K562 (cell line): Measurements from ENCODE around the gene PPP1R16B. TPM values are rescaled to one million over a fixed set of nuclear protein-coding genes. Genes with fewer than 3 reads are reported as not detected.
A peak's percentile ranks its signal among the peaks of the same experiment; 100 is the strongest.

Experiments used
- CBFA2T2 ChIP-seq: fragments of 450-650 bp; conservative IDR thresholded peaks from 2 replicates; pipeline ENCODE4 v1.6.1; 2017; ENCODE audit warnings: mild to moderate bottlenecking
- EP300 ChIP-seq: IDR thresholded peaks from 2 replicates; pipeline ENCODE4 v1.6.1; 2012; ENCODE audit warnings: low read length, improper control_type of control experiment
- ESRRA ChIP-seq: fragments of 450-650 bp; IDR thresholded peaks from 2 replicates; pipeline ENCODE4 v1.6.1; 2014; ENCODE audit warnings: low read depth, mild to moderate bottlenecking, moderate library complexity, borderline replicate concordance
- HDAC3 ChIP-seq: fragments of 450-650 bp; IDR thresholded peaks from 2 replicates; pipeline ENCODE4 v1.6.1; 2018; ENCODE audit warnings: borderline replicate concordance, mild to moderate bottlenecking, moderate library complexity; ENCODE audit not compliant: partially characterized antibody
- NCOA1 ChIP-seq: fragments of 450-650 bp; IDR thresholded peaks from 2 replicates; pipeline ENCODE4 v1.6.1; 2016; ENCODE audit warnings: low read depth
- NFE2 ChIP-seq: IDR thresholded peaks from 2 replicates; pipeline ENCODE4 v1.6.1; 2014; ENCODE audit warnings: antibody characterized with exemption, low read depth
- NUFIP1 ChIP-seq: fragments of 450-650 bp; IDR thresholded peaks from 2 replicates; pipeline ENCODE4 v1.6.1; 2018; ENCODE audit not compliant: partially characterized antibody
- SRF ChIP-seq, 2 experiments: fragments of 250-450, 450-650 bp in 1 of 2; sonication (Bioruptor Pico) in 1 of 2; sonication (generic) in 1 of 2; formaldehyde crosslinking; IDR thresholded peaks; 2 replicates each; pipeline versions ENCODE4 v1.5.0 to v1.5.1; 2020 to 2022; ENCODE audit warnings: mild to moderate bottlenecking in 1 of 2, missing genetic modification reagents in 1 of 2
- TBP ChIP-seq: optimal IDR thresholded peaks from 2 replicates; pipeline ENCODE3; 2011; ENCODE audit warnings: low read depth, low read length, improper control_type of control experiment
- ZFX ChIP-seq: sonication (generic); formaldehyde crosslinking; IDR thresholded peaks from 2 replicates; pipeline ENCODE4 v1.8.0; 2022; ENCODE audit warnings: mild to moderate bottlenecking, missing genetic modification reagents, moderate library complexity
- ZNF444 ChIP-seq: fragments of 250-450 bp; sonication (Bioruptor Pico); IDR thresholded peaks from 2 replicates; pipeline ENCODE4 v1.4.0; 2020; ENCODE audit warnings: mild to moderate bottlenecking, moderate library complexity
- polyA plus RNA-seq, 8 experiments: library from polyadenylated mRNA; depleted of rRNA in 4 of 8; stranded (reverse) in 5 of 8; unstranded in 3 of 8; fragments of >200 nt; fragmentation: Nextera tagmentation in 2 of 8; fragmentation: Illumina TruSeq in 1 of 8; extraction: Ambion mirVana in 2 of 8; extraction: Trizol in 1 of 8; gene quantifications; 2 replicates each; pipeline versions ENCODE4 v1.2.1 to v1.2.3, GENCODE V29; 2011 to 2014; ENCODE audit warnings: inconsistent platforms in 1 of 8, missing spikeins in 1 of 8
- total RNA-seq, 7 experiments: library from RNA; depleted of rRNA in 6 of 7; stranded (reverse); fragments of >200 nt in 6 of 7; fragmentation: Illumina TruSeq in 2 of 7; extraction: Trizol in 2 of 7; gene quantifications; 2 replicates each; pipeline versions ENCODE4 v1.2.1 to v1.2.3, GENCODE V29; 2011 to 2021; ENCODE audit warnings: low replicate concordance in 1 of 7
- TF ChIP-seq, protein P1 (sequence below): fragments of 450-650 bp; IDR thresholded peaks from 2 replicates; pipeline ENCODE4 v1.6.1; 2017; ENCODE audit warnings: antibody characterized with exemption, mild to moderate bottlenecking
- TF ChIP-seq, protein P2 (sequence below): fragments of 250-450 bp; sonication (Bioruptor Pico); IDR thresholded peaks from 2 replicates; pipeline ENCODE4 v1.8.0; 2021; ENCODE audit warnings: borderline replicate concordance, mild to moderate bottlenecking, moderate library complexity; ENCODE audit not compliant: poor library complexity, severe bottlenecking
- TF ChIP-seq, protein P3 (sequence below), 2 experiments: fragments of 450-650 bp; formaldehyde crosslinking in 1 of 2; IDR thresholded peaks; 2 replicates each; pipeline versions ENCODE4 v1.4.0 to v1.6.1; 2014 to 2020; ENCODE audit warnings: mild to moderate bottlenecking in 2 of 2, borderline replicate concordance in 1 of 2, low read depth in 1 of 2

PPP1R16B gene
- total and polyA plus RNA-seq, 9 of the 15 experiments (the other 6 are each of a cell fraction or from before 2014, with no cell fraction given), result 1.5 to 11.5 (median 6.8) TPM

DNA sequence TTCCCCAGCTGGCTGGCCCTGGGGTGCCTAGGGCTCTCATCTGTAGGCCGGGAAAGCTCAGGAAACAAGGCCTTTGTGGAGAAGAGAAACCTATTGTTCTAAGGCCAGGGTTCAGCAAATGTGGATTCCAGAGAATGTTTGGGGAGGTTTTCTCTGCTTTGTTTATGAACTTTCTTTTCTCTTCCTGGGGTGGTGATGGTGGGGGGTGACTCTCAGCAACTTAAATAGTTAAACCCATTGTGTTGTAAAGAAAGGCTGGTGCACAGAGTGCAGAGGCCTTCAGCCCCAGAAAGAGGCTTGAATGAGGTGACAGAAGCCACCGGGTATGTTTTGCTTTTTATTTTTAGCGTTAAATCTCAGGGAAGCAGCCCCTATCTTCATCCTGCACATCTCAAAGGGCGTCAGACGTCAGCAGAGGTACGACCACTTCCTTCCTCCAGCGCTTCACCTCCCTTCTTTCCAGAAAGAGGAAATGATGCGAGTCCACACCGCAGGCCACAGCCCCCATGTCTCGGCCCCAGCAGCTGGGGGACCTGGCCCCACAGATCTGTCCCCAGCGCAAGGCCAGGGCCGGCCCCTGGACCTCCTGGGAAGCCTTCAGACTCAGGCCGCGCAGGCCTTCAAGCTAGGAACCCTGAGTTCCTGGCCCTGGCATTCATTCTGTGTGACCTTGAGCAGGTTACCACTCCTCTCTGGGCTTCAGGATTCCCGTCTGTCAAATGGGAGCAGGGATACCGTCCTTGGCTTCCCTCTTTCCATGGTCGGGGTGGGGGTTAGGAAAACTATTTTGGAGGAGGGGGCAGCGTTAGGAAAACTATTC, 605 bp upstream of the PPP1R16B start (continued):
- TF ChIP-seq, protein P1, sequence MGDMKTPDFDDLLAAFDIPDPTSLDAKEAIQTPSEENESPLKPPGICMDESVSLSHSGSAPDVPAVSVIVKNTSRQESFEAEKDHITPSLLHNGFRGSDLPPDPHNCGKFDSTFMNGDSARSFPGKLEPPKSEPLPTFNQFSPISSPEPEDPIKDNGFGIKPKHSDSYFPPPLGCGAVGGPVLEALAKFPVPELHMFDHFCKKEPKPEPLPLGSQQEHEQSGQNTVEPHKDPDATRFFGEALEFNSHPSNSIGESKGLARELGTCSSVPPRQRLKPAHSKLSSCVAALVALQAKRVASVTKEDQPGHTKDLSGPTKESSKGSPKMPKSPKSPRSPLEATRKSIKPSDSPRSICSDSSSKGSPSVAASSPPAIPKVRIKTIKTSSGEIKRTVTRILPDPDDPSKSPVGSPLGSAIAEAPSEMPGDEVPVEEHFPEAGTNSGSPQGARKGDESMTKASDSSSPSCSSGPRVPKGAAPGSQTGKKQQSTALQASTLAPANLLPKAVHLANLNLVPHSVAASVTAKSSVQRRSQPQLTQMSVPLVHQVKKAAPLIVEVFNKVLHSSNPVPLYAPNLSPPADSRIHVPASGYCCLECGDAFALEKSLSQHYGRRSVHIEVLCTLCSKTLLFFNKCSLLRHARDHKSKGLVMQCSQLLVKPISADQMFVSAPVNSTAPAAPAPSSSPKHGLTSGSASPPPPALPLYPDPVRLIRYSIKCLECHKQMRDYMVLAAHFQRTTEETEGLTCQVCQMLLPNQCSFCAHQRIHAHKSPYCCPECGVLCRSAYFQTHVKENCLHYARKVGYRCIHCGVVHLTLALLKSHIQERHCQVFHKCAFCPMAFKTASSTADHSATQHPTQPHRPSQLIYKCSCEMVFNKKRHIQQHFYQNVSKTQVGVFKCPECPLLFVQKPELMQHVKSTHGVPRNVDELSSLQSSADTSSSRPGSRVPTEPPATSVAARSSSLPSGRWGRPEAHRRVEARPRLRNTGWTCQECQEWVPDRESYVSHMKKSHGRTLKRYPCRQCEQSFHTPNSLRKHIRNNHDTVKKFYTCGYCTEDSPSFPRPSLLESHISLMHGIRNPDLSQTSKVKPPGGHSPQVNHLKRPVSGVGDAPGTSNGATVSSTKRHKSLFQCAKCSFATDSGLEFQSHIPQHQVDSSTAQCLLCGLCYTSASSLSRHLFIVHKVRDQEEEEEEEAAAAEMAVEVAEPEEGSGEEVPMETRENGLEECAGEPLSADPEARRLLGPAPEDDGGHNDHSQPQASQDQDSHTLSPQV, result no peak
- TF ChIP-seq ZNF444 (CRISPR knock-in tag), result no peak
- TF ChIP-seq NUFIP1, result peak; percentile 49
- TF ChIP-seq HDAC3, result peak; percentile 38
- peak; percentile 64 for TF ChIP-seq ZFX (CRISPR knock-in tag)
- TF ChIP-seq ESRRA, result peak; percentile 80
- peak; percentile 58 for TF ChIP-seq CBFA2T2
- TF ChIP-seq NFE2, result peak; percentile 22; the same call in 1 of the 2 replicates
- peak; percentile 61; the same call in 1 of the 2 replicates for TF ChIP-seq EP300
- TF ChIP-seq NCOA1, result peak; percentile 68
- TF ChIP-seq, protein P2, sequence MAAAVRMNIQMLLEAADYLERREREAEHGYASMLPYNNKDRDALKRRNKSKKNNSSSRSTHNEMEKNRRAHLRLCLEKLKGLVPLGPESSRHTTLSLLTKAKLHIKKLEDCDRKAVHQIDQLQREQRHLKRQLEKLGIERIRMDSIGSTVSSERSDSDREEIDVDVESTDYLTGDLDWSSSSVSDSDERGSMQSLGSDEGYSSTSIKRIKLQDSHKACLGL (CRISPR knock-in tag), result no peak
- no peak for TF ChIP-seq SRF (CRISPR knock-in tag; IDR thresholded peaks at IDR 0.05)
- no peak for TF ChIP-seq TBP
- TF ChIP-seq, protein P3, sequence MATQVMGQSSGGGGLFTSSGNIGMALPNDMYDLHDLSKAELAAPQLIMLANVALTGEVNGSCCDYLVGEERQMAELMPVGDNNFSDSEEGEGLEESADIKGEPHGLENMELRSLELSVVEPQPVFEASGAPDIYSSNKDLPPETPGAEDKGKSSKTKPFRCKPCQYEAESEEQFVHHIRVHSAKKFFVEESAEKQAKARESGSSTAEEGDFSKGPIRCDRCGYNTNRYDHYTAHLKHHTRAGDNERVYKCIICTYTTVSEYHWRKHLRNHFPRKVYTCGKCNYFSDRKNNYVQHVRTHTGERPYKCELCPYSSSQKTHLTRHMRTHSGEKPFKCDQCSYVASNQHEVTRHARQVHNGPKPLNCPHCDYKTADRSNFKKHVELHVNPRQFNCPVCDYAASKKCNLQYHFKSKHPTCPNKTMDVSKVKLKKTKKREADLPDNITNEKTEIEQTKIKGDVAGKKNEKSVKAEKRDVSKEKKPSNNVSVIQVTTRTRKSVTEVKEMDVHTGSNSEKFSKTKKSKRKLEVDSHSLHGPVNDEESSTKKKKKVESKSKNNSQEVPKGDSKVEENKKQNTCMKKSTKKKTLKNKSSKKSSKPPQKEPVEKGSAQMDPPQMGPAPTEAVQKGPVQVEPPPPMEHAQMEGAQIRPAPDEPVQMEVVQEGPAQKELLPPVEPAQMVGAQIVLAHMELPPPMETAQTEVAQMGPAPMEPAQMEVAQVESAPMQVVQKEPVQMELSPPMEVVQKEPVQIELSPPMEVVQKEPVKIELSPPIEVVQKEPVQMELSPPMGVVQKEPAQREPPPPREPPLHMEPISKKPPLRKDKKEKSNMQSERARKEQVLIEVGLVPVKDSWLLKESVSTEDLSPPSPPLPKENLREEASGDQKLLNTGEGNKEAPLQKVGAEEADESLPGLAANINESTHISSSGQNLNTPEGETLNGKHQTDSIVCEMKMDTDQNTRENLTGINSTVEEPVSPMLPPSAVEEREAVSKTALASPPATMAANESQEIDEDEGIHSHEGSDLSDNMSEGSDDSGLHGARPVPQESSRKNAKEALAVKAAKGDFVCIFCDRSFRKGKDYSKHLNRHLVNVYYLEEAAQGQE (IDR thresholded peaks at IDR 0.05; ENCODE audit: borderline replicate concordance), result no peak
- TF ChIP-seq, protein P3 (CRISPR knock-in tag; IDR thresholded peaks at IDR 0.05; ENCODE audit: low read depth), result peak; percentile 17; the same call in 1 of the 2 replicates
